HG03175 (cell line): ENCODE data around the gene HAND1.

ENCODE experiments used
- ATAC-seq: cut with Tn5 transposase; IDR thresholded peaks from one replicate; pipeline ENCODE4 v1.9.1; 2021; ENCODE audit warnings: mild to moderate bottlenecking, moderate library complexity; ENCODE audit not compliant: unreplicated experiment

HAND1 gene

DNA sequence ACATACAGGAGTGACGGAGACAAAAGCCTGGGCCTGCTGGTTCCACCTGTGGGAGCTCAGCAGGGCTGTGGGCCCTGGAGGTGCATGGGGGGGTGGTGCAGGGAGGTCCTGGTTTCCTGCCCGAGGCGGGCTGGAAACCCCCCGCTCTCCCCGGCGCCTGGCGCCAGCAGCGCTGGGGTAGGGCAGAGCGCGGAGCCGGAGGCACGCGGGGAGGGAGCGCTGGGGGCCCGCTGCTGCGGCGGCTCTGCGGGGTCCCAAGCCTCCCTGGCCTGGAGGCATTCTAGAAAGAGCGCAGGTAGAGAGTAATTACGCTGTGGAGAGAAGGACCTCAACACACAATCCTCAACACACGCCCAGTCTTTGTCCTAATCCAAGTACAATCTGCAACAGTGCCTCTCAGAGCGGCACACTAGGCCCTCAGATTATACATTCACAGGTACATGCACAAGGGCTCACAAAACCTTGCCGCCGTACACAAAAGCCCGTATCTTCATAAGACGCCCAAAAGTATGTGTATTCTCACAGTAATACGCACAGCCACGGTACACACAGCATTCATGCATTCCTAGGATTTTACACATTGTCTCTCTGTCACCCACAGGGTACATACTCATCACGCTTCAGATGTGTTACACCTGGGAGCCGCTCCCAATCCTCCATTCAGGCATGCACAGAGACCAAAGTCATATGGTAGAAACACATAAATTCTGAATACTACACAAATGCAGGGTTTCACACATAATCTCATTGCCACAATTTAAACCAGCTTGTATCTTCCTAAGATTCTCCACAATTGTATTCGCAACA, 2.1 kb upstream of the HAND1 start:
- ATAC-seq = no peak

DNA sequence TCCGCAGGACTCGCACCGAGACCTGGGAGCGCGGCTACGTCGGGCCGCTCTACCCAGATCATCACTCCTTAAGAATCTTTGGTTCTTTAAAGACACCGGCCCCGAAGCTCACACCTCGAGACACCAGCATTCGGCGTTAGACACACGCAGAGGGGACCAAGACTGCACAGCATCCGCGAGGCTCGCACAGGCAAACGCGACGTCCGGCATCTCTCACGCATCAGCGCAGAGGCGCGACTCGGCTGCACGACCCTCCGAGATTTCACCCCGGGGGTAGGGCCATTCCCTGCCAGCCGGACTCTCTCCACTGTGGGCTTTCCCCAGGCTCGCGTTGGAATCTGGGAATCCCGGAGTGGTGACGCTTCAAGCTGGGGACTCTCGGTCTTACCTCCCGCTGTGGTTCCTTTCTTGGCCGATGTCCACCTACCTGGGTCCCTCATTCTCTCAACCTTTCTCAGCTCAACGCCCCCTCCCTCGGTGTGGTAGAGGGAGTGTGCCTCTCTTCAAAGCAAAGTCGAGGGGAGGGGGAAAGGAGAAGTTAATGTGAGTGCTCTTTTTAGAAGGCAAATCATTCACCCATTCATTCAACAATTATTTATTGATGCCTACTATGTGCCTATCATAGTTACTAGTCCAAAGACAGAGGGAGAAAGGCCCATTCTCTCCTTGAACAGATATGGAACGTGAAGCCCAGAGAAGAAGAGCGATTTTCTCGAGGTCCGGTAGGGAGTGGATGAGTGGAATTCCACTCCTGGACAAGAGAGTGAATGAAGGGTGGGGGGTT, 1.3 kb upstream of the HAND1 start:
- ATAC-seq = no peak

DNA sequence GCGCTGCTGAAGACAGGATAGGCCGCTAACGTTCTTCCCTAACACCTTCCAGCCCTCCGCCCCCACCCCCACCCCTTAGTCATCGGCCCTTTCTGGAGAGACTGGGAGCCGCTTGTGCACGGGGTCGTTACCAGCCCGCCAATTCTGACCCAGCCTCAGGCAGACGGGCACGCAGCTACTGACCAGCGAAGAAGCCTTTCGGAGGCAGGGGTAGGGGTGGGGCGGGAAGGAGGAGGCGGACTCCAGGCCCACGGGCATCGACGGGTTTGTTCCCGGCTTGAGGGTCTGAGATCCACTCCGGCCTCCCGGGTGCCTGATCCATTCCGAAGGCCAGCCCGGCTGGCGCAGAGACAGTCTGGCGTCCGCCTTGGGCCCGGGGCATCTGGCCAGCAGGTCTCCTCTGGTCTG, 729 bp upstream of the HAND1 start:
- no peak for ATAC-seq

DNA sequence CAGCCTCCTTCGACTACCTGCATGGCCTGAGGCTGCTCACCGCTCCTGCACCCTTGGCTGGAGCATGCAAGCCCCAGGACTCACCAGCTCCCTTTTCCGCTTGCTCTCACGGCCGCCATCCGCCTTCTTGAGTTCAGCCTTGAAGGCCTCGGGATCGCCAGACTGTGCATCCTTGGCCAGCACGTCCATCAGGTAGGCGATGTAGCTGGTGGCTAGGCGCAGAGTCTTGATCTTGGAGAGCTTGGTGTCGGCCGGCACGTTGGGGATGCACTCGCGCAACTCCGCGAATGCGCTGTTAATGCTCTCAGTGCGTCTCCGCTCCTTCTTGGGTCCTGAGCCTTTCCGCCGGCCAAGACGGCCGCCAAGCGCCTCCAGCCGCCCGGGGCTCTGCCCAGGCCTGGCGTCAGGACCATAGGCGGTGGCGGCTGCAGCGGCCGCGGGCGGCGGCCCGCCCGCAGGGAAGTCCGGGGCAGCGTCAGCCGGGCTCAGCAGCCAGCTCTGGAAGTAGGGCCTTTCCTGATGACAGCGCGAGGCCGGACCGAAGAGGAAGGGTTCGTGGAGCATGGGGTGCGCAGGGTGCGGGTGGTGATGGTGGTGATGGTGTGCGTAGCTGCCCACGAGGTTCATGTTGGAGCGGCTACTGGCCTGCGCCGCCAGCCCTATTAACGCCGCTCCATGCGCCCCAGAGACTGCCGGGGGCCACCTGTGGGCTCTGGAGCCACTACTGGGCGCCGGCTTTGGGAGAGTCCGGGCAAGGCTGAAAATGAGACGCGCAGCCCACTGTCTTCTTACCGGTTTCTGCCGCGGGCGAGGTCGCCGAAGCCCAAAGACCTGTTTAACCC, 424 bp downstream of the HAND1 start:
- ATAC-seq = no peak

DNA sequence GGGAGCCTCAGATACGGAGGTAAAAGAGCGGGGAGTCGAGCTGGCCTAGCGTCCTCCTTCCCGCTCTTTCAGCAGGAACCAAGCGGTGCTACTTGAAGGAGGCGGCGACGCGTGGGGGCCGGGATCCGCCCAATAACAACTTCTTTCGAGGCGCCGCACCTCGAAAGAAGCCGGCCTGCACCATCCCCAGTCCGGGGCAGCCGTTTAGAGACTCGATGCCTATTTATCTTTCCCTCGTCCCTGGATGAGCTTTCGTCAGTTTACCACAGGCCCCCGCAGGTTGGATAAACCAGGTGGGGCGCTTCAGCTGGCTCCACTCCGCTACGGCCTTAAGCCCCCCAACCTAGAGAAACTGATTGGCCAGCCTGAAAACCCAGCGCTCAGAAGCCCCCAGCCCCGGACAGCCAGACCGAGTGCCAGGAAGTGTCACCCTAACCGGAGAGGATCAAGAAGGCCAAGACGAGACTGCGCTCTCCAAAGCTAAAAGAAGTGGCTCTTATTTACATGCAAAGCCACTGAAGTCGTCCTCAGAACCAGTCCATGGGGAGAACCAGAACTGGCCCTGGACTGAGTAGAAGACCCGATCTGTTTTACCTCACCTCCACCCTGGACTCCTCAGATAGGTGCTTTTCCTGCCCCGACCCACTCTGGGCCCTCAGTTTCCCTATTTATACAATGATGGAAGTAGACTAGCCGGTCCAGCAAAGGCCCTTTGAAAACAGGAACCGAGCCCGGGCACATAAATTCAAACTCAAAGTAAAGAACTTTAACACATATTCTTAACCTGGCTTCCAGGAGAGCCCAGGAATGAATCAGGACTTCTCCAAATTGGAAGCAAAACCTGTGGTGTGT, 1.4 kb downstream of the HAND1 start:
- ATAC-seq = no peak

DNA sequence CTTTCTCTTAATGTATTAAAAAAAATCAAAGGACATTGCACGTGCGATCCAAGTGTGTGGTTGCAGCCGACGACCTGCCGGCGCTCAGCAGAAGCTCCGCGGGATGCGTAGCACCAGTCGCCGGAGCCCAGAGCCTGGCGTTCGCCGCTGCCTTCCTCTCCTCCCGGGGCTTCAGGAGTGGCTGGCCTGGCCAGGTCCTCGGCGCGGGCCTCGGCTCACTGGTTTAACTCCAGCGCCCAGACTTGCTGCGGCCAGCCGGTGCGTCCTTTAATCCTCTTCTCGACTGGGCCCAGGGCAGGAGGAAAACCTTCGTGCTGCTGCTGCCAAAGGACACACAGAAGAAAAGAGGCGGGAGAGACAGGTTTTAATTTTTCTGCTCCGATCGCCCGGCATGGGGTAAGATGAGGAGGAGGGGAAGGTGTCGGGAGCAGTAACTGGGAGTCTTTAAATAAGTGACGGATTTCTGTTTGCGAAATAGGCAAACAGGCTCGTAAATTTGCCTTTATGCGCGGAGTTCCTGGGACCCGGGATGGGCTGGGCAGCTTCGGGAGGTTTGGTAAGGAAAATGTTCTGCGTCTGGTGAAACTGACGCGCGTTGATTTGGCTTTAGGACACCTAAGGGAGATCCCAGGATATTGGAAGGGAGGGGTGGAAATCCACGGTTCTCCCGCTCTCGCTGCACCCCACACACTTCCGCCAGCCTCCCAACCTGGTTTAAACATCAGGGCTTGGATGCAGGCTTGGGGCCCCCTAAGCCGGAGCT, 2.3 kb downstream of the HAND1 start:
- no peak for ATAC-seq

DNA sequence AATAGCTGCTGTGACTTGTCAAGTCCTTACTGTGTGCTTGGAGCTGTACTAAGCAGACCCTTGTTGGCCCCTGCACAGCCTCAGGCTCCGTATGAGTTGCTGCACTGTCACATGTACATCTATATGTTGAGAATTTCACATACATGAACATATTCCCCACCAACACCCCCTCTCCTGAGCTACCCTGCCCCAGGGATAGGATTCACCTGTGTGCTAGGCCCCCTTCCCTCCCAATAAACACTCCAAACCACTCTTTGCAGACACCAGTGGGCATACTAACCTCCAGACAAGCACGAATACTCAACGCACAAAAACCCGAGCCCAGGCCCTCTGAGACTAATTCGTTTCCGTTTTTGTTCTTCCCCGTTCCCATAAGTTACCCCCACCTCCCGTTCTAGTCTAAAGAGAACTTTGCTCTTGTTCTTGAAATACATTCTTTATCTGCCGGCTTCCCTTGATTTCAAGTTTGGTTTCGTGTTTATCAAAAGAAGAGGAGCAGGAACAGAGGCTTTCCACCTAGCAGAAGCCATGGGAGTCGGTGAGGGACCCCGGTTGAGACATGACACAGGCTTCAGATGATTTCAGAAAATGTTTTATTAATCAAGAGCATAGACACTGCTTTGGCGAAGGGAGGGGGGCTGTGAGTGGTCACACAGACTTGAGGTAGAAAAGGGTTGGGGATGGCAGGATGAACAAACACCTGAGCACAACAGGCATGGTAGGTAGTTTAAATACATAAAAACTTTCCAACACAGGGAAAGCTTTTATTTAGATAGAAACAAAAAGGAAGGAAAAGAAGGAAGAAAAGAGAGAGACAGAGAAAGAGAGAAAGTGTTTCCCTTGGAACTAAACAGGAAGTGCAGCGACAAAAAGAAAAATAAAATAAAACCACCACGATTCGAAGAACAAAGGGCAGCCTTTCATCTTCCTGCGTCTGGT, 3.4 kb downstream of the HAND1 start:
- no peak for ATAC-seq

DNA sequence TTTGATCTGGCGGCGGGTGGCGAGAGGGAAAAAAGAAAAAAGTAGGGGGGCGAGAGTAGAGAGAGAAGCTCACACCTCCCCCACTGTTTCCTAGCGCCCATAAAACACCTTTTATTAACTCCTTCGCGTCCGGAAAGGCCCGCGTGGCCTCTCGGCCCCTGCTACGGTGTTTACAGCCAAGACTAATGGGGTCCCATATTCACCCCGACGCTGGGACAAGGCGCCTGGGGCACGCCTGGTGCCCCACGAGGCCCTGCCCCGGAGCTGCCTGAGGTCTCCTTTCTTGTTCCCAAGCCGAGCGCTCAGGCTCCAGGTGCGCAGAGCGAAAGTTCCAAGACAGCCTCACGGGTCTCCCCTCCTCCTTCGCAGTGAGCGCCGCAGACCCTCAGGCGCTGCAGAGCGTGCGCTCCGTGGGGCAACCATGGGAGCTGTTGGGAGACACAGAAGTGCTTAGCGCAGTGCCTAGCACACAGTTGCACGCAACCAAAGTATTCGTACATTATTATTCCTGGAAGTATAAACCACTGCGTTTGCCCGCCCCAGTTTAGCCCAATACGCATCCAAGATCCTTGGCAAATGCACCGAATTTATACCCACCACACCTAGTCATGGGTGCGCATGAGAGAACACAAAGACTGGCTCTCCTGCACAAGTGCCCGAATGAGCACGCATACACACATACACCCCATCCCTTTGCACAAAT, 4.3 kb downstream of the HAND1 start:
- no peak for ATAC-seq

DNA sequence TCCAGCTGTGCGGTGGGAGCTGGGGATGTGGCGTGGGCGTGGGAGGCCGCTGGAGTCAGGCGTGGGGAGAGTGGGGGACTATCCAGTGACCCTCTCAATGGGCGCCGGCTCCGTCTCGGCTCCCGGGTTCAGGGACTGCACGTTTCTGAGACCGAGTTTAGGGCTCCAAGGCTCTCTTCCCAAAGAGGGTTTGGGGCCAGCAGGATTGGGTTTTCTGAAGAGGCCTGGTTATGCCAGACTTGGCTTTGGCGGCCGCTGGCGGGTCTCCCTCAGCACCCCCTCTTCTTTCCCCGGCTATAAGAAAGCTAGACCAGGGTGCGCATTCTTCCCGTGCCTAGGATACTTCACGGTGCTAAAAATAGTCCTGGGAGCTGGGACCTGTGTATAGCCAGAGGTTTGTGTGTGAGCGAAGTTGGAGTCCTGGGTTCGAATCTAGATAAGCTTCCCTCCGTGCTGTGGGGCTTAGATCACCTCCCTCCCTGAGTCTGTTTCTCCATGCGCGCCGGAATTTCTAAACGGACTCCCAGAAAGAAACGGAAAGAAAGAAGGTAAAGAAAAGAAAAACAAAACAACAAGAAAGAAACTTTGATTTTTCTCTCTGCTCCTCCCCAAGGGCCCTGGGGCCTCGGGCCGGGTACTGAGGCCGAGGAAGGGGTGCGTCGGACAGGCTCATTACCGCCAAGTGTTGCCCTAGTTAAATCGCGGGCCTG, 5.0 kb downstream of the HAND1 start:
- ATAC-seq = no peak

DNA sequence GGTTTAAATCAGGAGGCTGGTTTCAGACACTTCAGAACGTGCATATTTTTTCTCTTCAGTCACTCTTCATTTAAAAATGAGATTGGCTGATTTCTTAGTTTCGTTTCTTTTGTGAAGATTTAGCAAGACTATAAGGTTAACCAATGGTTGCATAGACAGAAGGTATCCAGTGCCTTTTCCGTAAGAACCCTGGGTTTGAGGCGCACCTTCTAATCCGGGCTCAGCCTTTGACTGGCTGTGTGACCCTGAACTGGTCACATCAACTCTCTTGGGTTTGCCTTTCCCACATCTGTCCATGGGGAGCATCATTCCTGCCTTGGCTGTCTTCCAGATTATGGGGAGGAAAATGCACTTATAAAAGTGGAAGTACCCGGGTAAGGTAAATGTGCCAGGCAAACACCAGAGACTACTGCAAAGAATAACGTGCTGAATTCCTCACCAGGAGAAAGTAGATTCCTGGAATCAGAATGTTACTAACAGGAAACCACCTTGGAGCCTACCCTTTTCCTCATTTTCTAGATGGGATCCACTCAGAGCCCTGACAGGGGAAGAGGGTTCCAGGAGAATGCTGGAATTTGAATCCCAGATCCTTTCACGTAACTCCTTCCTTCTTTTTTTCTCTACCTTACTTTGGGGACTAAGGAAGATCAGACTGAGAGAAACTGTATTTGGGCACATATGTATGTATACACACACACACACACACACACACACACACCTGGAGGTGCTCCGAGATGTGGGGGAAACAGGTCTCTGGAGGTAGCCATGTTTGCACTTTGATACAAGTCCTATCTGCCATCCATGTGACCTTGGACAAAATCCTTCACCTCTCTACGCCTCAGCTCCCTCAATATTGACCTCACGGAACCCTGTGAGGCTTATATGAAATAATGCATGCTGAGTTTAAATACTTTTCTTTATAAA, 6.8 kb downstream of the HAND1 start:
- ATAC-seq = no peak

DNA sequence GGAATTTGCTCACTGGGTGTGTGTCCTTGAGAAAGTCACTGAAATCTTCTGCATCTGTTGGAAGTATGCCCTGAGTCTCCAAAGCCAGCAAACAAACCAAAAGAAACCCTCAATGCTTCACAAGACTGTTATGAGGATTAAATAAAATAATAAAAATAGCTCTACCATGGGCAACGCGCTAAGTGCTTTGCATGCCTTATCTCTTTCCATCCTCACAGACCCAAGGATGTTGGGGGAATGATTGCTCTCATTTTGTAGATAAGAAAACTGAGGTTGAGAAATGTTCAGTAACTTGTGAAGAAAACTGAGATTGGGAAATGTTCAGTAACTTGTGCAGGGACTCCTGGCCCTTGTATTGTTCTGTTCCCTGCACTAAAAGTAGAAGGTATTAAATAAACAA, 7.9 kb downstream of the HAND1 start:
- no peak for ATAC-seq

DNA sequence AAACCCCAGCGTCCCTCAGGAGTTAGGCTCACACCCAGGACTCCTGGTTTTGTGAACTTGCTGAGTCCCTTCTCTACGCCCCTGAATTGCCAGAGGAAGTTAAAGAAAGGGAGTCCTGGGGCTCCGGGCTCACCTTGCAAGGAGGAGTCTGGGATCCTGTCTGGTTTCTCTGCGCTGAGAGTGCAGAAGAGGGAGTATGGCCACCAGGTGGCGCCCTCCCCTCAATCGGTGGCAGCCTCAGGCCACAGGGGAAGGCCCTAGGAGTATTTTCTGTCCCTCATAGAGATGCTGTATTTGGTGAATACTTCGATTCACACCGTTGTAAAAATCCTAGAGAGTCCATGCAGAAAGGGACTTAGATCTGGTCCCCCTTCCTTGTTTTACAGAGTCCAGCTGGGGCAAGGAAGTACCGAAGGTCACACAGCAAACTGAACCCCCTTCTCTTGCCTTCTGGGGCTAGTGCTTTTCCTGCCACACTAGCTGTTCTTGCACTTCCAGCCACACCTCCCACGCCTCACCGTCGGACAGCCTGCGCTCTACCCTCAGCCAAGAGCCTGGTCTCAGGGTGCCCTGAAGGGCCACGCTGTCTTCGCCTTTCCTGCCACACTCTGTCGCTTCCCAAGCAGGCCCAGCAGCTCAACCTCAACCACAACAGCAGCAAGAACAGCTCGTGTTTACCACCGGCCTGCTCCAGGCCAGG, 10.2 kb downstream of the HAND1 start:
- peak; percentile 95 for ATAC-seq

DNA sequence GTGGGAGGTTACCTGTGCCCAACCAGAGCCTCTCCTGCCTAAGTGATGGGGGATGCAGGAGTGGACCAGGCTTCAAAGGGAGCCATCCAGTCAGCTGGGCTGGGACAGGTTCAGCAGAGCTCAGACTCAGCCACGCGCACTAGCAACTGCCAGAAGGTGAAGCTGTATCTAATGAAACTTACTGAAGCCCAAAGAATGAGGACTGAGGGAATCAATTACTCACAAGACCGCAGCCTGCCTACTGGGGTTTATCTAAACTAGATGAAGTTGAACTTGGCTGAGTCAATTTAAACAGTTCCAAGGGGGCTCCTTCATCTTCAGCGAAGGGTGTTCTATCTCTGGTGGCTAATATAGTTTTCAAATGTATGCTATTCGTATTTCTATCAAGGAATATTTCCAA, 11.4 kb downstream of the HAND1 start:
- no peak for ATAC-seq

DNA sequence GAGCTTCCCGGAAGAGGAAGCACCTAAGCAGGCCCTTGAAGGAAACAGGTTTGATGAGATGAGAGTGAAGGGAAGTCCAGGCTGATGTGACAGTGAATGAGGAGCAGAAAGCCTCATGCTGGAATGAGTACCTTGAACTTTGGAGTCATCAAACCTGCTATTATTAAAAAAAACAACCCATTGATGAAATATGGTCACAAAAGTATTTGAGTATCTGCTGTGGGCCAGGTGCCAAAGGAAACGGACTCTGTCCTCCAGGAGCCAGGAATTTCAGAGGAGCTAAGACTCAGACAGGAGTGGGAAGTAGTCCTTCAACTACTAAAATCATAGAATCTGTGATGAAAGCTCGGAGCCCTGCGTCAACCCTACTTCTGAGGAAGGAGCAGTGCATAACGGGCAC, 11.9 kb downstream of the HAND1 start:
- no peak for ATAC-seq

DNA sequence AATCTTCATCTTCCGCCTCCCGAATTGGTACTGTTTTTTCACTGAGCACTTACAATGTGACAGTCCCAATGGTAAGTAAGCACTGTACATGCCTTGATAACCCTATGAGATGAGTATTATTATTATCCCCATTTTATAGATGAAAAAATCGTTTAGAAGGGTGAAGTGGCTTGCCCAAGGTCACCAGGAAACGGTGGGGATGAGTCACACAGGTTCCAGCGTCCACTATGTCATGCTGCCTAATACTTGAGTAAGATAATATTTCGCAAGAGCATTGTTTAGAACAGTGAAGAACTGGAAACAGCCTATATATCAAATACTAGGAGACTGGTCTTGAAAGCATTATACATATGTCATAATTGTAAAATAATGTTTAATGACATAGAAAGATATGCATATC, 12.9 kb downstream of the HAND1 start:
- no peak for ATAC-seq

DNA sequence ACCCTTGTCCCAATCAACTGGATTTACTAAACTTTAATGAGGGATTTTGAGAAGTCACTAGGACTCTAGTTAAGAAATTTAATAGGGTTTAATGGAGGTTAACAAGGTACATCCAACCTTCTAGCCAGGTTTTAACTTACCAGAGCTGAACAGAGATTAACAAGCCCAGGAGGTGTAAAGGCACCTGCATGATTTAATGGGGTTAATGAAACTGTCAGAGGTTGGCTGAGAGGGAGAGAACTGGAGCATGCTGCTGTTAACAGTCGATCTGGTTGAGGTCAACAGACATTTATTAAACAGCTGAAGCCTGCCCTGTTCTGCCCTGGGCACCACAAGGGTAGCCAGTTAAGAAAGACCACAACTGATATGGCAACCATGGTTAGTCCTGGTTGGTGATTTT, 13.6 kb downstream of the HAND1 start:
- no peak for ATAC-seq
